H9 (cell line): ENCODE results near the gene PLD2. TPM values are rescaled to one million over a fixed set of nuclear protein-coding genes. Genes with fewer than 3 reads are reported as not detected.

Experiments used
- DNase-seq: peaks from one replicate; pipeline ENCODE4 v3.0.0-alpha.2; 2017
- H2AFZ ChIP-seq: one replicate; pipeline ENCODE4 v1.6.1; 2013; ENCODE audit warnings: mild to moderate bottlenecking, low read length, control low read depth, moderate library complexity
- H2AK5ac ChIP-seq: 2 replicates; pipeline ENCODE4 v1.6.1; 2013; ENCODE audit warnings: low read length, control low read depth, mixed read lengths; ENCODE audit not compliant: insufficient read length
- H2BK120ac ChIP-seq: one replicate; pipeline ENCODE4 v1.6.1; 2013; ENCODE audit warnings: low read depth, mild to moderate bottlenecking, low read length, control low read depth, inconsistent platforms; ENCODE audit not compliant: poor library complexity, severe bottlenecking
- H2BK12ac ChIP-seq: 2 replicates; pipeline ENCODE4 v1.6.1; 2013; ENCODE audit warnings: low read length, control low read depth, mixed read lengths, low read depth; ENCODE audit not compliant: insufficient read length
- H2BK15ac ChIP-seq: 2 replicates; pipeline ENCODE4 v1.6.1; 2013; ENCODE audit warnings: low read depth, low read length, control low read depth
- H2BK20ac ChIP-seq: one replicate; pipeline ENCODE4 v1.6.1; 2013; ENCODE audit warnings: low read depth, mild to moderate bottlenecking, low read length, control low read depth, inconsistent platforms; ENCODE audit not compliant: poor library complexity, severe bottlenecking
- H2BK5ac ChIP-seq: 2 replicates; pipeline ENCODE4 v1.6.1; 2013; ENCODE audit warnings: low read length, control low read depth, mixed read lengths; ENCODE audit not compliant: insufficient read length
- H3K14ac ChIP-seq: 2 replicates; pipeline ENCODE4 v1.6.1; 2013; ENCODE audit warnings: low read length, control low read depth; ENCODE audit not compliant: insufficient read depth
- H3K18ac ChIP-seq: 2 replicates; pipeline ENCODE4 v1.6.1; 2013; ENCODE audit warnings: low read depth, mild to moderate bottlenecking, mixed read lengths, low read length, control low read depth; ENCODE audit not compliant: insufficient read length
- H3K23ac ChIP-seq: 2 replicates; pipeline ENCODE4 v1.6.1; 2013; ENCODE audit warnings: low read length, control low read depth, mixed read lengths, low read depth; ENCODE audit not compliant: insufficient read length
- H3K23me2 ChIP-seq: 2 replicates; pipeline ENCODE4 v1.6.1; 2013; ENCODE audit warnings: low read depth, mild to moderate bottlenecking, mixed read lengths, low read length, control low read depth; ENCODE audit not compliant: insufficient read length, poor library complexity, severe bottlenecking
- H3K27ac ChIP-seq: 2 replicates; pipeline ENCODE4 v1.5.1; 2013; ENCODE audit warnings: low read length, control low read depth, mixed read lengths, low read depth; ENCODE audit not compliant: insufficient read length
- H3K27me3 ChIP-seq: 2 replicates; pipeline ENCODE4 v1.6.1; 2013; ENCODE audit warnings: low read length, control low read depth, inconsistent platforms; ENCODE audit not compliant: insufficient read depth
- H3K4ac ChIP-seq: 2 replicates; pipeline ENCODE4 v1.6.1; 2013; ENCODE audit warnings: low read depth, mild to moderate bottlenecking, control low read depth, inconsistent platforms, low read length, moderate library complexity
- H3K4me1 ChIP-seq: 2 replicates; pipeline ENCODE4 v1.6.1; 2013; ENCODE audit warnings: low read length, control low read depth, inconsistent platforms; ENCODE audit not compliant: insufficient read depth
- H3K4me2 ChIP-seq: 2 replicates; pipeline ENCODE4 v1.6.1; 2013; ENCODE audit warnings: low read length, control low read depth, mixed read lengths; ENCODE audit not compliant: insufficient read length, insufficient read depth
- H3K56ac ChIP-seq: 2 replicates; pipeline ENCODE4 v1.6.1; 2013; ENCODE audit warnings: low read depth, mild to moderate bottlenecking, mixed read lengths, low read length, control low read depth; ENCODE audit not compliant: insufficient read length
- H3K79me1 ChIP-seq: 2 replicates; pipeline ENCODE4 v1.6.1; 2013; ENCODE audit warnings: low read depth, mild to moderate bottlenecking, moderate library complexity, low read length, control low read depth, inconsistent platforms; ENCODE audit not compliant: insufficient read depth, poor library complexity, severe bottlenecking
- H3K79me2 ChIP-seq: 2 replicates; pipeline ENCODE4 v1.6.1; 2013; ENCODE audit warnings: low read length, control low read depth, inconsistent platforms; ENCODE audit not compliant: insufficient read depth
- H3K9ac ChIP-seq: 2 replicates; pipeline ENCODE4 v1.6.1; 2013; ENCODE audit warnings: low read length, control low read depth, mixed read lengths; ENCODE audit not compliant: insufficient read length; ENCODE audit errors: extremely low read depth
- H3K9me3 ChIP-seq: one replicate; pipeline ENCODE4 v1.6.1; 2013; ENCODE audit warnings: low read depth, low read length, inconsistent platforms; ENCODE audit not compliant: control insufficient read depth
- H3T11ph ChIP-seq: one replicate; pipeline ENCODE4 v1.6.1; 2013; ENCODE audit warnings: mild to moderate bottlenecking, low read length, control low read depth, inconsistent platforms
- H4K20me1 ChIP-seq: one replicate; pipeline ENCODE4 v1.6.1; 2013; ENCODE audit not compliant: control insufficient read depth, insufficient read length, insufficient read depth
- H4K5ac ChIP-seq: 2 replicates; pipeline ENCODE4 v1.6.1; 2013; ENCODE audit warnings: low read depth, mild to moderate bottlenecking, mixed read lengths, low read length, control low read depth; ENCODE audit not compliant: insufficient read length
- H4K8ac ChIP-seq: replicated peaks from 2 replicates; pipeline ENCODE4 v1.6.1; 2013; ENCODE audit warnings: low read length, control low read depth, mixed read lengths, low read depth; ENCODE audit not compliant: insufficient read length
- H4K91ac ChIP-seq: 2 replicates; pipeline ENCODE4 v1.6.1; 2013; ENCODE audit warnings: low read depth, mild to moderate bottlenecking, moderate library complexity, mixed read lengths, low read length, control low read depth; ENCODE audit not compliant: insufficient read length
- H3K27ac Mint-ChIP-seq, 3 experiments: 2 replicates in 2 of 3; 3 replicates in 1 of 3; pipeline ENCODE4 v1.8.0; 2020 to 2021; ENCODE audit warnings: mixed read lengths in 3 of 3, mild to moderate bottlenecking in 1 of 3, moderate library complexity in 1 of 3
- H3K27me3 Mint-ChIP-seq: 2 replicates; pipeline ENCODE4 v1.8.0; 2021; ENCODE audit warnings: low read depth, mild to moderate bottlenecking, moderate library complexity, mixed read lengths
- H3K36me3 Mint-ChIP-seq, 3 experiments: 2 replicates in 2 of 3; 3 replicates in 1 of 3; pipeline ENCODE4 v1.8.0; 2020 to 2021; ENCODE audit warnings: low read depth in 3 of 3, mixed read lengths in 3 of 3; ENCODE audit not compliant: insufficient read depth in 1 of 3
- H3K4me1 Mint-ChIP-seq, 2 experiments: 2 replicates each; pipeline ENCODE4 v1.8.0; 2020; ENCODE audit warnings: mixed read lengths in 2 of 2
- H3K4me3 Mint-ChIP-seq, 2 experiments: 2 replicates in 1 of 2; 3 replicates in 1 of 2; pipeline ENCODE4 v1.8.0; 2020 to 2021; ENCODE audit warnings: mild to moderate bottlenecking in 2 of 2, mixed read lengths in 2 of 2, moderate library complexity in 1 of 2
- H3K9me3 Mint-ChIP-seq, 2 experiments: 2 replicates in 1 of 2; 3 replicates in 1 of 2; pipeline ENCODE4 v1.8.0; 2020; ENCODE audit warnings: mild to moderate bottlenecking in 2 of 2, mixed read lengths in 2 of 2, moderate library complexity in 1 of 2
- CTCF ChIP-seq: fragments of 200-600 bp; sonication (generic); conservative IDR thresholded peaks from 3 replicates; pipeline ENCODE4 v1.8.0; 2021; ENCODE audit warnings: antibody characterized with exemption, mild to moderate bottlenecking
- WGBS: extraction: QIAGEN DNeasy Blood & Tissue Kit; methylation state at CpG from one replicate; pipeline ENCODE4 v1.1.7; 2013; ENCODE audit warnings: missing lambda C conversion rate, low lambda C conversion rate, mixed read lengths; ENCODE audit not compliant: insufficient read length; ENCODE audit errors: extremely low coverage; 5-methylcytosine and 5-hydroxymethylcytosine counted together
- total RNA-seq: library from RNA; stranded (reverse); gene quantifications from 2 replicates; pipeline ENCODE4 v1.2.1, GENCODE V29; 2021

PLD2 gene
- total RNA-seq, 1 experiment from 2014 or later: 63.3 TPM

GRCh38 chr17:4802228-4802627 is 4.7 kb upstream of the PLD2 start, which contains the start of gene C17orf114:
Gene C17orf114, minus strand, starts transcription at chr17:4802328.
- no peak within 1 kb of the TSS for H3K23ac ChIP-seq
- H2BK20ac ChIP-seq: no peak within 1 kb of the TSS
- Mint-ChIP-seq H3K4me3 (no peak within 1 kb of the TSS), H3K27me3 (no peaks in the 10 kb centered on the region; the same call in 1 of the 2 replicates), H3K4me1 (peaks cover 4 to 12% of the 10 kb centered on the region in 2 experiments), H3K27ac (peak within 1 kb of the TSS in 2 of 3 experiments; percentile 37 to 45; a peak in 2 of 7 replicates), H3K36me3 (peaks cover 13 to 17% (median 15%) of the 10 kb centered on the region in 3 experiments; a peak in 6 of 7 replicates), H3K9me3 (no peaks in the 10 kb centered on the region)
- H2BK5ac ChIP-seq: no peak within 1 kb of the TSS
- H2BK12ac ChIP-seq: no peak within 1 kb of the TSS
- H3K9me3 ChIP-seq: no peaks in the 10 kb centered on the region
- WGBS: no CpG with 5 or more reads among the region's 9 CpGs
- no peak within 1 kb of the TSS for H2BK15ac ChIP-seq
- H3K4me2 ChIP-seq: no peak within 1 kb of the TSS
- no peak within 1 kb of the TSS for H2AK5ac ChIP-seq
- no peak within 1 kb of the TSS for H3K56ac ChIP-seq
- no peak within 1 kb of the TSS for H3K18ac ChIP-seq
- no peak within 1 kb of the TSS for H4K8ac ChIP-seq
- no peak within 1 kb of the TSS for H2BK120ac ChIP-seq
- no peak for TF ChIP-seq CTCF
- no peak within 1 kb of the TSS for H4K91ac ChIP-seq
- no peak within 1 kb of the TSS for H3K4ac ChIP-seq
- H4K20me1 ChIP-seq: no peaks in the 10 kb centered on the region
- H3T11ph ChIP-seq: no peak within 1 kb of the TSS
- no peaks in the 10 kb centered on the region for H3K79me1 ChIP-seq
- DNase-seq: no peak
- no peaks in the 10 kb centered on the region for H3K27me3 ChIP-seq
- no peaks in the 10 kb centered on the region for H3K23me2 ChIP-seq
- H3K4me1 ChIP-seq: no peaks in the 10 kb centered on the region
- no peak within 1 kb of the TSS for H3K14ac ChIP-seq
- no peak within 1 kb of the TSS for H2AFZ ChIP-seq
- H3K27ac ChIP-seq: no peak within 1 kb of the TSS
- no peak within 1 kb of the TSS for H3K9ac ChIP-seq
- H3K79me2 ChIP-seq: no peaks in the 10 kb centered on the region
- no peak within 1 kb of the TSS for H4K5ac ChIP-seq
